IPS-20b (cell line): Measurements from ENCODE around the gene PLXND1.
A peak's percentile ranks its signal among the peaks of the same experiment; 100 is the strongest.

Experiments used
- H3K27ac ChIP-seq: one replicate; pipeline ENCODE4 v1.5.1; 2013; ENCODE audit warnings: low read length
- H3K27me3 ChIP-seq: 2 replicates; pipeline ENCODE4 v1.6.1; 2013; ENCODE audit warnings: mild to moderate bottlenecking, low read length, inconsistent platforms; ENCODE audit not compliant: insufficient read depth
- H3K36me3 ChIP-seq: 2 replicates; pipeline ENCODE4 v1.6.1; 2013; ENCODE audit warnings: low read depth, mild to moderate bottlenecking, inconsistent platforms, low read length, moderate library complexity; ENCODE audit not compliant: insufficient read depth
- H3K4me1 ChIP-seq: 2 replicates; pipeline ENCODE4 v1.6.1; 2013; ENCODE audit warnings: mild to moderate bottlenecking, control low read depth, inconsistent platforms, low read length, moderate library complexity; ENCODE audit not compliant: insufficient read depth
- H3K4me3 ChIP-seq: 2 replicates; pipeline ENCODE4 v1.5.1; 2013; ENCODE audit warnings: mild to moderate bottlenecking, low read length, inconsistent platforms
- H3K9ac ChIP-seq: 2 replicates; pipeline ENCODE4 v1.6.1; 2013; ENCODE audit warnings: low read depth, mild to moderate bottlenecking, inconsistent platforms, low read length, moderate library complexity
- H3K9me3 ChIP-seq: 2 replicates; pipeline ENCODE4 v1.6.1; 2013; ENCODE audit warnings: mild to moderate bottlenecking, low read depth, low read length, inconsistent platforms; ENCODE audit not compliant: insufficient read depth

PLXND1 gene

GRCh38 chr3:129618186-129618820 is 11.8 kb upstream of the PLXND1 start:
- no peaks in the 10 kb centered on the region for H3K36me3 ChIP-seq
- H3K27me3 ChIP-seq: no peaks in the 10 kb centered on the region
- no peak overlapping the region for H3K27ac ChIP-seq
- H3K4me1 ChIP-seq: no peaks in the 10 kb centered on the region
- H3K9ac ChIP-seq: no peak overlapping the region
- H3K9me3 ChIP-seq: no peaks in the 10 kb centered on the region
- H3K4me3 ChIP-seq: no peak overlapping the region

- Histone ChIP-seq H3K9me3 (no peaks in the 10 kb centered on the region), H3K4me1 (0 out of 2 replicates have a peak, but pooled peaks cover under 1% of the 10 kb centered on the region), H3K9ac (no peak overlapping the region)
These were observed 11.1 kb upstream of the PLXND1 start for GRCh38 chr3:129617381-129618185.

GRCh38 chr3:129616713-129617112 is 10.2 kb upstream of the PLXND1 start:
- Histone ChIP-seq H3K36me3 (no peaks in the 10 kb centered on the region), H3K4me1 (peaks cover 5% of the 10 kb centered on the region; the same call in 1 of the 2 replicates), H3K27me3 (no peaks in the 10 kb centered on the region), H3K4me3 (no peak overlapping the region), H3K9me3 (no peaks in the 10 kb centered on the region), H3K9ac (no peak overlapping the region), H3K27ac (no peak overlapping the region)

More at GRCh38 chr3:129617381-129618185, 11.1 kb upstream of the PLXND1 start:
- no peak overlapping the region for H3K4me3 ChIP-seq
- no peak overlapping the region for H3K27ac ChIP-seq
- no peaks in the 10 kb centered on the region for H3K27me3 ChIP-seq
- H3K36me3 ChIP-seq: no peaks in the 10 kb centered on the region

GRCh38 chr3:129616291-129616690 is 9.8 kb upstream of the PLXND1 start:
- H3K9me3 ChIP-seq: no peaks in the 10 kb centered on the region

GRCh38 chr3:129615751-129616281 is 9.3 kb upstream of the PLXND1 start:
- Histone ChIP-seq H3K36me3 (no peaks in the 10 kb centered on the region), H3K9ac (no peak overlapping the region), H3K27me3 (no peaks in the 10 kb centered on the region), H3K4me3 (no peak overlapping the region), H3K27ac (no peak overlapping the region), H3K9me3 (no peaks in the 10 kb centered on the region), H3K4me1 (peaks cover 5% of the 10 kb centered on the region; the same call in 1 of the 2 replicates)

More at GRCh38 chr3:129616291-129616690, 9.8 kb upstream of the PLXND1 start:
- Histone ChIP-seq H3K36me3 (no peaks in the 10 kb centered on the region), H3K4me1 (peaks cover 5% of the 10 kb centered on the region; the same call in 1 of the 2 replicates), H3K27ac (no peak overlapping the region), H3K4me3 (no peak overlapping the region), H3K27me3 (no peaks in the 10 kb centered on the region), H3K9ac (no peak overlapping the region)

GRCh38 chr3:129614927-129615363 is 8.5 kb upstream of the PLXND1 start:
- Histone ChIP-seq H3K36me3 (no peaks in the 10 kb centered on the region), H3K27ac (no peak overlapping the region)

GRCh38 chr3:129614435-129614834 is 8.0 kb upstream of the PLXND1 start:
- Histone ChIP-seq H3K4me1 (peaks cover 5% of the 10 kb centered on the region; the same call in 1 of the 2 replicates), H3K9ac (no peak overlapping the region), H3K27ac (no peak overlapping the region), H3K9me3 (no peaks in the 10 kb centered on the region), H3K4me3 (no peak overlapping the region), H3K36me3 (no peaks in the 10 kb centered on the region), H3K27me3 (no peaks in the 10 kb centered on the region)

More at GRCh38 chr3:129614927-129615363, 8.5 kb upstream of the PLXND1 start:
- H3K4me3 ChIP-seq: no peak overlapping the region
- H3K27me3 ChIP-seq: no peaks in the 10 kb centered on the region
- H3K4me1 ChIP-seq: peaks cover 5% of the 10 kb centered on the region; the same call in 1 of the 2 replicates
- H3K9me3 ChIP-seq: no peaks in the 10 kb centered on the region
- H3K9ac ChIP-seq: no peak overlapping the region

- Histone ChIP-seq H3K4me3 (no peak overlapping the region), H3K36me3 (no peaks in the 10 kb centered on the region), H3K4me1 (peaks cover 11% of the 10 kb centered on the region), H3K27me3 (peaks cover 7% of the 10 kb centered on the region; the same call in 1 of the 2 replicates), H3K27ac (no peak overlapping the region), H3K9ac (no peak overlapping the region), H3K9me3 (no peaks in the 10 kb centered on the region)
These were observed 6.9 kb upstream of the PLXND1 start for GRCh38 chr3:129613367-129613740.

GRCh38 chr3:129612534-129613366 is 6.3 kb upstream of the PLXND1 start:
- Histone ChIP-seq H3K4me1 (peaks cover 13% of the 10 kb centered on the region), H3K27me3 (peaks cover 13% of the 10 kb centered on the region), H3K9ac (no peak overlapping the region), H3K36me3 (no peaks in the 10 kb centered on the region), H3K27ac (no peak overlapping the region), H3K4me3 (no peak overlapping the region), H3K9me3 (no peaks in the 10 kb centered on the region)

GRCh38 chr3:129611812-129612533 is 5.5 kb upstream of the PLXND1 start:
- Histone ChIP-seq H3K27ac (no peak overlapping the region), H3K4me1 (peaks cover 16% of the 10 kb centered on the region), H3K27me3 (peaks cover 21% of the 10 kb centered on the region), H3K9ac (peak overlapping the region; percentile 29; the same call in 1 of the 2 replicates), H3K36me3 (no peaks in the 10 kb centered on the region), H3K9me3 (no peaks in the 10 kb centered on the region), H3K4me3 (no peak overlapping the region)

- Histone ChIP-seq H3K9ac (no peak overlapping the region), H3K36me3 (no peaks in the 10 kb centered on the region), H3K4me3 (no peak overlapping the region), H3K27me3 (peaks cover 23% of the 10 kb centered on the region), H3K9me3 (no peaks in the 10 kb centered on the region), H3K27ac (no peak overlapping the region), H3K4me1 (peaks cover 16% of the 10 kb centered on the region)
These were observed 4.9 kb upstream of the PLXND1 start for GRCh38 chr3:129611446-129611800.
